KOPT-K1 (cell line): ENCODE results near the gene DIDO1.

Experiments used
- H3K27ac ChIP-seq: fragments of 200-600 bp; sonication (generic); 2 replicates; pipeline ENCODE4 v1.5.1; 2016; ENCODE audit warnings: antibody characterized with exemption, mild to moderate bottlenecking, low read depth, low read length; ENCODE audit not compliant: poor library complexity, severe bottlenecking
- H3K36me3 ChIP-seq: fragments of 200-600 bp; sonication (generic); 2 replicates; pipeline ENCODE4 v1.5.1; 2017; ENCODE audit warnings: antibody characterized with exemption, mild to moderate bottlenecking, low read length, moderate library complexity; ENCODE audit not compliant: insufficient read depth
- H3K9me3 ChIP-seq: fragments of 200-600 bp; sonication (generic); 2 replicates; pipeline ENCODE4 v1.5.1; 2017; ENCODE audit warnings: antibody characterized with exemption, low read length, mild to moderate bottlenecking; ENCODE audit not compliant: insufficient read depth, poor library complexity, severe bottlenecking

The DIDO1 gene

GRCh38 chr20:62926229-62927127 is at the start of gene DIDO1:
Gene DIDO1 (minus strand): TSS chr20:62926505.
- H3K36me3 ChIP-seq, result peaks cover 7% of the 10 kb centered on the region; the same call in 1 of the 2 replicates
- no peaks in the 10 kb centered on the region for H3K9me3 ChIP-seq
- H3K27ac ChIP-seq, result peak within 1 kb of the TSS; percentile 91

- Histone ChIP-seq H3K36me3 (no peaks in the 10 kb centered on the region), H3K27ac (no peak overlapping the region), H3K9me3 (no peaks in the 10 kb centered on the region)
Observed at GRCh38 chr20:62975251-62975760, 49.0 kb upstream of the DIDO1 start.

- Histone ChIP-seq H3K27ac (no peak overlapping the region), H3K9me3 (no peaks in the 10 kb centered on the region), H3K36me3 (no peaks in the 10 kb centered on the region)
Observed at GRCh38 chr20:62972845-62973745, 46.8 kb upstream of the DIDO1 start.

GRCh38 chr20:62971950-62972844 is 45.9 kb upstream of the DIDO1 start:
- no peak overlapping the region for H3K27ac ChIP-seq
- H3K9me3 ChIP-seq, result no peaks in the 10 kb centered on the region
- H3K36me3 ChIP-seq, result no peaks in the 10 kb centered on the region

- no peaks in the 10 kb centered on the region for H3K9me3 ChIP-seq
Observed at GRCh38 chr20:62971211-62971949, 45.1 kb upstream of the DIDO1 start.

GRCh38 chr20:62970307-62971210 is 44.3 kb upstream of the DIDO1 start:
- Histone ChIP-seq H3K27ac (no peak overlapping the region), H3K36me3 (no peaks in the 10 kb centered on the region), H3K9me3 (no peaks in the 10 kb centered on the region)

More at GRCh38 chr20:62971211-62971949, 45.1 kb upstream of the DIDO1 start:
- Histone ChIP-seq H3K36me3 (no peaks in the 10 kb centered on the region), H3K27ac (no peak overlapping the region)

- H3K9me3 ChIP-seq, result no peaks in the 10 kb centered on the region
- H3K36me3 ChIP-seq, result no peaks in the 10 kb centered on the region
- no peak overlapping the region for H3K27ac ChIP-seq
Observed at GRCh38 chr20:62969939-62970306, 43.6 kb upstream of the DIDO1 start.

GRCh38 chr20:62969179-62969760 is 43.0 kb upstream of the DIDO1 start:
- Histone ChIP-seq H3K27ac (no peak overlapping the region), H3K36me3 (no peaks in the 10 kb centered on the region), H3K9me3 (no peaks in the 10 kb centered on the region)

- Histone ChIP-seq H3K36me3 (no peaks in the 10 kb centered on the region), H3K9me3 (no peaks in the 10 kb centered on the region), H3K27ac (no peak overlapping the region)
Observed at GRCh38 chr20:62968378-62969178, 42.3 kb upstream of the DIDO1 start.

- Histone ChIP-seq H3K36me3 (no peaks in the 10 kb centered on the region), H3K27ac (no peak overlapping the region), H3K9me3 (no peaks in the 10 kb centered on the region)
Observed at GRCh38 chr20:62967628-62968351, 41.5 kb upstream of the DIDO1 start.

- Histone ChIP-seq H3K27ac (no peak overlapping the region), H3K36me3 (no peaks in the 10 kb centered on the region), H3K9me3 (no peaks in the 10 kb centered on the region)
Observed at GRCh38 chr20:62967149-62967501, 40.8 kb upstream of the DIDO1 start.
